GM11168 (cell line): ENCODE measurements around the gene CTNND2.

ENCODE experiments used
- in situ Hi-C: fragments of 300-500 bp; cut with MboI; formaldehyde crosslinking; loops from one replicate; pipeline ENCODE4 v1.12.0; 2022; ENCODE audit warnings: low sequenced_read_pairs; ENCODE audit not compliant: unreplicated experiment

CTNND2 gene

DNA sequence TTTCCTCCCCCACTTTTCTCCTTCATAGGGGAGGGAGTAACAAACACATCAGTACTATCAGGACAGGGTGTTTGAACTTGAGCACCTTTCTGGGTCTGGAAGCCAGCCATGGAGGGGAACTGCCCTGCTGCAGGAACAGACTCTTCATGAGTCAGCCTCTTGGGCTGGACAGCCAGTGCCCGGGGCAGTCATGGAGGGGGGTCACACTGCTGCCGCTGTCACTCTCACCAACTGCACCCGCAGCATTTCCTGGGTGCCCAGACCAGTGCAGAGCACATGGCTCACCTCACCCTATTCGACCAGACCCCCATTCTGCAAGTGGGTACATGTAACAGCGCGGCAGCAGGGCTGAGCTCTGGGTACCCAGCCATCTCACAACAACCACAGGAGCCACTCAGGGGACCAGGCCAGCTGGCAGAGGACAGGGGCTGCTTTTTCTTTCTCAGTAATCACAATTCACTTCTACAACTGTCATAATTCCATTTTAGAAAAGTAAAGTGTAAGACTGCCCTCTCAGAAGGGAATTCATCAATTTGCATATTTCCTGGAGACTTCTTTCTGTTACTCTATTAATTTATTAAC, 118.4 kb downstream of the CTNND2 start:
- in situ Hi-C loops = no loop called here

DNA sequence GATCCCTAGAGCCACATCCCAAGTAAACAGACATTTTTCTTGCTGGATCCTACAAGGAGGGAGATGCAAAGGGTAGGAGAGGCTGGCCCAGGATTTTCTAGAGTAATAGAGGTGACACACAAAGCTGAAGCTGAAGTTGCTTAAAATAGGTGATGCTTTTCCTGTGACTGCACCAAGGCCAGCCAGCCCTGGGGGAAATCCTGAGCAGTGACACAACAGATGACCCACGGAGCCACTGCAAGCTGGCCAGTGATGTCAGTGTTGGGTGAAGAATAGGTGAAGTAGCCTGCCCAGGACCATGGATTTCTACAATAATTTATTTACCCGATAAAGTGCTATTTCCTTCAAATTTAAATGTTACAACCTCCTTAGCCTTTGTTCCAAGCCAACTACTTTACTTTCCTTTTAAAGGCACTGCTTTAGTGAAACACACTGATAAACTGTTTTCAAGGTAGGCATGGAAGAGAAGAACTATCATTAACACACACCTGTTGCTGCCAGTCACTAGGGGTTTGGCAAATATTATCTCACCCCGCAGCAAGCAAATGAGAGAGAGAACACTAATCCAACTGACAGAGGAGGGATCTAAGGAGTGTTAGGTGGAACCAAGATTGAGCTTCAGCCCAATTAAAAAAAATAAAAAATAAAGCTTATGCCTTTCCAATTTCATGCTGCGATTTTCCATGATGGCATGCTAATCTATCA, 123.5 kb downstream of the CTNND2 start:
- in situ Hi-C loops = no loop called here

DNA sequence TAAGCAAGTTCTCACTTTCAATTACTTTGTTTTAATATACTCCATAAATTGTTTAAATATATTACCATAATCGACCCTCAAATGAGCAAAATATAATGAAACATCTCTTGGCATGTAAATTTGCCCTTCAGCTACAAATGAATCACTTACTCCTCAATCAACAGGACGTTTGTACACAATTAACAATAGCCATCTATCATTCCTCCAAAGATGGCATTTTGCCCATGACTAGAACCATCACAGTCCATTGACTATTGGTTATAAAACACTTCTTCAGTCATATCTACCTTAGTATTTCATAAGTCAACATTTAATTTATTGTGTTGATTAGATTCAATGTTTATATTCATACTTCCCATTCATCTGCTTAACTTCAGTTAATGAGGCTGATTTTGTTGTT, 127.2 kb downstream of the CTNND2 start:
- in situ Hi-C loops = no loop called here

- in situ Hi-C loops = no loop called here
Observed at GRCh38 chr5:11770310-11770709, 133.9 kb downstream of the CTNND2 start.

DNA sequence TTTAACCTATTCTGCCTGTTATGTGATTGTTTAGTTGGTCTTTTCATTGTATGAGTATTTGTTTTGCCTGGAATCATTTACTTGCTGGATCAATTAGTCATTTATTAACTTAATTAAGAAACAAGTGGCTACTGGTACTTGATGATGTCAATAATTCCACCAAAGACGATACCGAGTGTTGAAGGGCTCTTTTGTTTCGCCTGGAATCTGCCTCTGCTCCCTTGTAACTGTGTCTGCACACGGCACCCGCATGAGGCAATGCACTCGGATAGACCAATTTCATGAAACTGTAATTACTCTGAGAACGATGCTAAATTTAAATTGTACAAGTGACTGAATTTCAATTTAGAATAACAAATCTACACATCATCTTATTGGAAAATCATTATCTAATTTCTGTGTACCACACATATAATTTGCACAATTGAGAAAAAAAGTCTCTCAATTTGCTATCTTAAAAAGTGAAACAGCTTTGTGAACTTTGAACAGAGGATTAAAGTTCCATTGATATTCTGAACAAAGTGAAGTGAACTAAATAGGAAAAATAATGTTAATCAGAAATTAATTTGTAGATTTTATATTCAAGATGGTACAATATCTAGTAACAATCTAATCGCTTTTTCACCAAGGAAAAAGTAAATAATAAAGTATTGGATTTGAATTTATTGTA, 143.2 kb downstream of the CTNND2 start:
- in situ Hi-C loops = no loop called here

DNA sequence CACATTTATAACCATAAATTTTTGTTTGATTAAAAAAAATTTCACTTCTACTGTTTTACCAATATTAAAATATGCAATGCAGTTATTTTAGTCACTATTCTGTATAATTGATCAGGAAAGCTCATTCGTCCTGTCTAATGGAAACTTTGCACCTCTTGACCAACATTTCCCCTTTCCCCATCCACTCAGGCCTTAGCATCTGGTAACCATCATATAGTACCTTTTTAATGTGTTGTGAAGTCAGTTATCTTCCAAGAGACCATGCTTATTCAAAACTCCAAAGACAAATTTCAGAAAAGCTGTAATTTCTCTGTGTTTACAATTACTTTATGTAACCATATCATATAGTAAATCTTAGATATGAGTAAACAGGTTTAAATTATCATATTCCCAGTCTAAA, 145.9 kb downstream of the CTNND2 start:
- in situ Hi-C loops = no loop called here

DNA sequence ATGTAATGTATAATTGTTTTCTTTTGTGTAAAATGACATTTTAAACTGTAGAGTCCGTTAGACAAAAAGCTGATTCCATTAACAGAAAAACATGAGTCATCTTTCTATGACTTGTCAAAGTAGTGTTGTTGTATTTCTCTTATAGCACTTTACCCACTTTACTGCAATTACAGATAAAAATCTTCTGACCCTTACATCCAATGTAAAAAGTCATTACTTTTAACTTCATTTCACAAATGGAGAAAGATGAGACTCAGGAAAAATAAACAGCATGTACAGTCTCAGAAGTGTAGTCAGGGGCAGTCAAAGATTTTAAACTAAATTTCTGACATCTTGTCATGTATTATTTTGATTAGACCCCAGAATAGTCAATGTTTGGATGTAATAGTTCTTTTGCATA, 146.6 kb downstream of the CTNND2 start:
- in situ Hi-C loops = no loop called here

DNA sequence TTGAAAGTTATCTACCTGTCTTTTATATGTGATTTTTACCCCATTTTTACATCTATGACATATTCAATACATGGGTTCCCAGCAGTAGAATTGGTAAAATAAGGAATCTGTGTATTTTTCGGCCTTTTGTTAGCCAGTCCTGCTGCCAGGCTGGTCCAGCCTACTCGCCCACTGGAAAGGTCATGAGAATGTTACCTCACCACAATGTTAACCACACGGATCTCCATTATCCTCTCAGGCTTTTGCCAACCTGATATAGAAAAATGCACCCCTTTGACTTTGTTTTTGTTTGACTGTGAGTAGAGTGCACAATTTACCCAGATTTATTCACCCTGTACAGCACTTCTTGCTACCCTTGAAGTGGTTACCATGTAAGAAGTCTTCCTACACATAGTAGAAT, 167.2 kb downstream of the CTNND2 start:
- in situ Hi-C loops = no loop called here

- in situ Hi-C loops = no loop called here
Observed at GRCh38 chr5:11734369-11734768, 169.9 kb downstream of the CTNND2 start.

GRCh38 chr5:11733840-11734192, 170.4 kb downstream of the CTNND2 start:
- in situ Hi-C loops = no loop called here

DNA sequence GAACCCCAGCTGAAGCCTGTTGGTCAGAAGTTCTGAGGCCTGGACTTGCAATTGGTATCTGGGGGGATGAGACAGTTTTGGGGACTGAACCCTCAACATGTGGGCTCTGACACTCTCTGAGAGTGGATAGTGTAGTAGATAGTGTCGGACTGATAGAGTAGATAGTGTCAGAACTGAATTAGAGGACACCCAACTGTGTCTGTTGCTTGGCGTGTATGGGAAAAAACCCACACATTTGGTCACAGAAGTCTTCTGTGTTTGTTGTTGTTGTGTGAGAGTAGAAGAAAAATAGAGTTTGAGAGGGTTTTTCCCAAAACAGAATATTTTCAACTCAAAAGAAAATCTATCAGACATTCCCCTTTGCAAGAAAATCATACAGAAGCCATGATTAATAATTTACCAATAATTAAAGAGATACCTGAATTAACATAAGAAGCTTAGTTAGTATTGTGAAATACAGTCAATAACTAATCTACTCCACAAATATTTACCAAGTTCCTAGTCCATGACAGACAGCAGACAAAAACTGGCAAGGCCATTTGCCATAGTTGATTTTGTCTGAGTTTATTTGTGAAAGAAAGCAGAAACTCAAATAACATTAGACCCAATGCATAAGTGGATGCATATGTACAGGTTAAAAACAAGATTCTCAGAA, 170.9 kb downstream of the CTNND2 start:
- in situ Hi-C loops = no loop called here

DNA sequence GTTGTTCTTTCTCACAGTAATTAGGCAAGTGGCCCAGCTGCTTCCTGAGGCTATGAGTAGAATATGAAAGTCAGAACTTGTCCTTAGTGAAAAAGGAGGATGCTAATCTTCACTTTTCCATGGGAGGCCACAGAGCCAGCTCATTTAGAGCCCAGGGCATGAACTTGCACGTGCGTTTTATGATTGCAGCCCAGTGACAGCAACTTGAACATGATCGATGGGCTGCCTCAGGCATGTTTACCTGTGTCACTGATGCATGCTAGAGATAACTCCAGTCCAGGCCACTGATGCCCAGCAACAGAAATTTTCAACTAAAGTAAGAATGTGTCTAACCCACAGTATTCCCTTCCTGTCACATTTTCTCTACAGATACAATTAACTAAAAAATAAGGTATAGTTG, 179.3 kb downstream of the CTNND2 start:
- in situ Hi-C loops = no loop called here

DNA sequence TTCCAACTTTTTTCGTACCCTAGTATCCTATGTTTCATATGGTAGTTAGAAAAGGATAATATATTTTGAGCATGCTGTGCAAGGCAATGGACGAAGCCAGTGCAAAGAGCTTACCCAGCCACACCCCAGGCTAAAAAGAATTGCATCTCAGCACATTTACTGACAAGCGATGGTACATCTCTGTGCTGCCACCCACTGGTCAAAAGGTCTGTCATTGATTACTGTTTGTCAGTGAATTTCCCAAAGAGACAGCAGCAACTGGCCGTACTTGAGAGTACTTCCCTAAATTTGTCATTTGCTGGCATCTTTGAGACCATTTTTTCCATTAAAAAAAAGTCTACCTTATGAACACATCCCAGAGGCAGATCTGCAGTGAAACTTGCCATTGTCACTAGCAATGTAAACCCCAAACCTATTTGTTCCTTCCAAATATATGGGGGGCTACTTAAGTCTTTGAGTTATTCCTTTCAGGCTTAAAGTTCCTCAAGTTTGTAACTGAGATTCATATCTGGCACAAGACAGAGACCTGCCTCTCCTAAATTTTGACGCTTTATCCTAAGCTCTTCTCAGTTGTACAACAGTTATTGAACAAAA, 184.3 kb downstream of the CTNND2 start:
- in situ Hi-C loops = no loop called here

- in situ Hi-C loops = no loop called here
Observed at GRCh38 chr5:11715461-11716196, 188.6 kb downstream of the CTNND2 start.

DNA sequence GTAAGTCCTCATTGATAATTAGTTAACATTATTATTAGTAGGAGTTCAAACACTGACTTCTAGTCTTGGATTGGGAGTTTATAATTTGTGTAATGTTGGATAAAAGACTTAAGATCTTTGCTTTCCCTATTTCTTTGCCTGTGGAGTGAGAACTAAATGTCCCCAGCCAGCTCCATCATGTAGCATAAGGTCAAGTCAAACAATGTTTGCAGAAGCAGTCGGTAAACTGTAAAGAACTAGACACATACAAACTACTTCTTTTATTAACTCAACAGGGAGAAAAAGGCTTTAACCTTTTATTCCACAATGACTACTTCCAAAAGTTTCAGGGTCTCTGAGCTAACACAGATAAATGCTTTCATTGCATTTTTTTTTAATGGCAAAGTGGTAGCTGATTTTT, 192.3 kb downstream of the CTNND2 start:
- in situ Hi-C loops = no loop called here

- in situ Hi-C loops = no loop called here
Observed at GRCh38 chr5:11709021-11709420, 195.2 kb downstream of the CTNND2 start.

DNA sequence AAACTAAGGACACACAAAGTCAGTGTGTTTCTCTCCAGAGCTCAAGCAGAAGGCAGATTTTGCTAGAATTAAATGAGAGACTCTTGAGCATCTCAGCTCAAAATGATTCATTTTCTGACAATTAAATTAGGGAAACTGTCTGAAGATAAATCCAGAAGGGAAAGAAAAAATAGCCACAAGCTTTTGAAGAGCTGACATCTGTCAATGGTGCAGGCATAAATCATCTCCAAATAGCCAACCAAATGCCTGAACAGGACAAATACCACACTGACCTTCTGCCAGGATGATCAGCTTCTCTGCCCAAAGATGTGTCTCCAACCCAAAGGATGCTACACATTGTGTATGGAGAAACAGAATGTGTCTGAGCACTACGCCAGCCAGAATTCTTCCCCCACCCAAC, 199.3 kb downstream of the CTNND2 start:
- in situ Hi-C loops = no loop called here

- in situ Hi-C loops = no loop called here
Observed at GRCh38 chr5:11700391-11700790, 203.9 kb downstream of the CTNND2 start.

- in situ Hi-C loops = no loop called here
Observed at GRCh38 chr5:11692636-11693035, 211.6 kb downstream of the CTNND2 start.

DNA sequence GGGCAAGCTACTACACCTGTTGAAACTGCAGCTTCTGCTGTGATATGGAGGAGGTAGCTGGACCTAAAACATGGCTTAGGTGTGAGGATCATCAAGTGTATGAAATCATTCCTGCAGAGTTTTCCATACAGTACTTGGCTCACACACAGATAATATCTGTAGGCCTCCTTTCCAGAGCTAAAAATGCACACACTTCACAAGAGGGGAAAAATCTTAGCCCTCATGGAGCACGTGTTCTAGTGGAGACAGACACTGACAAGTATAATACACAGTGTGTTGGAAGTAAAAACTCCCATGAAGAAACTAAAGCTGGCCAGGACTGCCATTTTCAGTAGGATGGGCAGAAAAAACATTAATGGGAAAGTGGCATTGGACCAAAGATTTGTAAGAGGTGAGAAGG, 216.7 kb downstream of the CTNND2 start:
- in situ Hi-C loops = no loop called here
